DND-41 (cell line): ENCODE data around the gene DND1.
"Not testable (repeated sequence)": the region's sequence is repeated elsewhere in the genome, so short reads cannot be mapped to it uniquely, and the experiment has no call there.

Source experiments
- ATAC-seq: fragments of 200-7000 bp; cut with Tn5 transposase; 3 replicates; pipeline ENCODE4 v1.9.1; 2021; ENCODE audit warnings: low read depth; ENCODE audit not compliant: insufficient read depth
- DNase-seq: peaks from one replicate; pipeline ENCODE4 v3.0.0-alpha.2; 2020
- H2AFZ ChIP-seq: 2 replicates; pipeline ENCODE4 v1.6.0; 2012; ENCODE audit warnings: low read depth, low read length
- H3K27ac ChIP-seq: 2 replicates; pipeline ENCODE4 v1.5.1; 2012; ENCODE audit warnings: low read length, inconsistent platforms
- H3K27me3 ChIP-seq: fragments of 200-600 bp; sonication (generic); 2 replicates; pipeline ENCODE4 v1.6.0; 2012; ENCODE audit warnings: low read length, mild to moderate bottlenecking, inconsistent platforms; ENCODE audit not compliant: insufficient read depth, poor library complexity
- H3K36me3 ChIP-seq: 2 replicates; pipeline ENCODE4 v1.5.1; 2012; ENCODE audit warnings: low read length, inconsistent platforms; ENCODE audit not compliant: insufficient read depth
- H3K4me1 ChIP-seq: 2 replicates; pipeline ENCODE4 v1.5.1; 2012; ENCODE audit warnings: mild to moderate bottlenecking, low read length; ENCODE audit not compliant: insufficient read depth
- H3K4me2 ChIP-seq: 2 replicates; pipeline ENCODE4 v1.6.0; 2012; ENCODE audit warnings: mild to moderate bottlenecking, moderate library complexity, low read length, inconsistent platforms; ENCODE audit not compliant: insufficient read depth
- H3K4me3 ChIP-seq, 2 experiments: fragments of 200-600 bp in 1 of 2; shearing (Covaris generic) in 1 of 2; 2 replicates each; pipeline ENCODE4 v1.5.1; 2012 to 2016; ENCODE audit warnings: inconsistent platforms in 2 of 2, low read length in 2 of 2, mild to moderate bottlenecking in 2 of 2, low read depth in 1 of 2, moderate library complexity in 1 of 2
- H3K79me2 ChIP-seq: 2 replicates; pipeline ENCODE4 v1.6.0; 2012; ENCODE audit warnings: low read length, inconsistent platforms; ENCODE audit not compliant: insufficient read depth
- H3K9ac ChIP-seq: 2 replicates; pipeline ENCODE4 v1.6.0; 2012; ENCODE audit warnings: low read depth, mild to moderate bottlenecking, inconsistent platforms, low read length, moderate library complexity
- H3K9me3 ChIP-seq: 2 replicates; pipeline ENCODE4 v1.5.1; 2012; ENCODE audit warnings: low read length, moderate library complexity, mild to moderate bottlenecking, inconsistent platforms; ENCODE audit not compliant: insufficient read depth, severe bottlenecking
- H4K20me1 ChIP-seq: 2 replicates; pipeline ENCODE4 v1.6.0; 2012; ENCODE audit warnings: low read length; ENCODE audit not compliant: insufficient read depth
- CTCF ChIP-seq: IDR thresholded peaks from 2 replicates; pipeline ENCODE4 v1.5.1; 2012; ENCODE audit warnings: borderline replicate concordance, low read length, moderate library complexity, mild to moderate bottlenecking; ENCODE audit not compliant: poor library complexity, severe bottlenecking; ENCODE audit errors: extremely low read depth
- EZH2 ChIP-seq: IDR thresholded peaks from 3 replicates; pipeline ENCODE4 v1.6.1; 2012; ENCODE audit warnings: borderline replicate concordance, low read depth, mild to moderate bottlenecking, moderate library complexity, low read length, inconsistent platforms; ENCODE audit not compliant: severe bottlenecking

Gene DND1

DNA sequence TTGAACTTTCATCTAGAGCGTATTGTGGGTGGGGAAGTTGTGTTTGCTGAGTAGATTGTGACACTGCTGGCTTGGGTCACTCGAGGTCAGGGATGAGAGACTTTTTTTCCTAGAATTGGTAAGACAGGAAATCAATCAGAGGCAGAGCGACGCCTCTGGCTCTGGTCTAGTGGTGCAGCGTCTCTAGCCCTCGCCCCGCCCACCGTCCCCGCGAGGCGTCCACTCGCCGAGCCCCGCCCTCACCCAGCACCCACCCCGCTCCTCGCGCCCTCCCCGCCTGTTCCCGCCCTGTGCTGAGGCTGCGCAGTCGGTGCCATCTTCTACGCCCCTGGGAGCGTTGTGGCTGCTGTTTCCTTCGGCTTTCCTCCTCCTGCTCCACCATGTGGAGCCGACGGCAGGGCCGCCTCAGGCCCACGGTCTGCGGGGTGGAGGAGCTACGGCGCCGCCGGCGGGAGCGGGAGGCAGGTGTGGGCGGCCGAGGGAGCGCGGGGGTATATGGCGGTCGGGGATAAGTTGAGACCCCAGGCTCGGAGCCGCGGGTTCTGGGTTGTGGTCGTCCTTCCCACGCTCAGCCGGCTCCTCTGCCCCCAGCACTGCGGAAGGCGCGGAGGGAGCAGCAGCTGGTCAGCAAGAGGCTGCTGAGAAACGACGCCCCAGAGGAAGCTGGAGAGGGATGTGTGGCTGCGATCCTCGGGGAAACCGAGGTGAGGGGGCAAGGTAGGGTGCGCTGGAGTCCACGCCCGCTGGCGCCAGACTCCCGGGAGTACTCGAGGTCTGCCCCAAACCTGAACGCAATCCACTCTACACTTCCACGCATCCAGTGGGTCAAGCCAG lies 34.0 kb downstream of the DND1 start, which contains the start of gene TMCO6:
Gene TMCO6, plus strand, starts transcription at position 304 of the 834 bp plus-strand sequence. Its CDS starts 77 bp downstream, at position 381.
- Histone ChIP-seq H2AFZ (peak within 1 kb of the TSS; percentile 96), H3K4me2 (peak within 1 kb of the TSS; percentile 88), H3K9me3 (no peaks in the 10 kb centered on the region), H3K4me1 (peaks cover 42% of the 10 kb centered on the region), H3K79me2 (peaks cover 34% of the 10 kb centered on the region), H3K27me3 (no peaks in the 10 kb centered on the region), H4K20me1 (no peaks in the 10 kb centered on the region), H3K4me3 (peak within 1 kb of the TSS; percentile 55 to 86; a peak in 3 of 4 replicates), H3K27ac (peak within 1 kb of the TSS; percentile 91), H3K36me3 (peaks cover 32% of the 10 kb centered on the region), H3K9ac (peak within 1 kb of the TSS; percentile 85)
- DNase-seq = peak; percentile 97
- TF ChIP-seq CTCF = peak; percentile 71
- no peak for TF ChIP-seq EZH2
- peak; percentile 93 for ATAC-seq

GRCh38 chr5:140638898-140639147 lies 34.6 kb downstream of the DND1 start:
- peak overlapping the region; percentile 85 for H3K9ac ChIP-seq
- peak overlapping the region; percentile 91 for H3K27ac ChIP-seq
- H3K79me2 ChIP-seq = peaks cover 30% of the 10 kb centered on the region
- peak overlapping the region; percentile 88 for H3K4me2 ChIP-seq
- peaks cover 26% of the 10 kb centered on the region for H3K36me3 ChIP-seq
- peaks cover 40% of the 10 kb centered on the region for H3K4me1 ChIP-seq
- peak overlapping the region; percentile 96 for H2AFZ ChIP-seq
- peak overlapping the region; percentile 12 to 86; a peak in 3 of 4 replicates for H3K4me3 ChIP-seq
- ATAC-seq, H4K20me1 ChIP-seq, H3K27me3 ChIP-seq, DNase-seq, H3K9me3 ChIP-seq: not testable (repeated sequence)

- Histone ChIP-seq H3K4me3 (no peak overlapping the region), H4K20me1 (no peaks in the 10 kb centered on the region), H3K27me3 (no peaks in the 10 kb centered on the region), H3K9me3 (no peaks in the 10 kb centered on the region), H3K27ac (no peak overlapping the region), H3K4me1 (peaks cover 37% of the 10 kb centered on the region), H3K79me2 (peaks cover 28% of the 10 kb centered on the region), H3K36me3 (peaks cover 14% of the 10 kb centered on the region), H3K4me2 (no peak overlapping the region), H2AFZ (peak overlapping the region; percentile 33; the same call in 1 of the 2 replicates), H3K9ac (no peak overlapping the region)
- no peak for TF ChIP-seq CTCF
- no peak for TF ChIP-seq EZH2
- DNase-seq (no peak), ATAC-seq (no peak)
Measured at GRCh38 chr5:140637371-140638100, 35.8 kb downstream of the DND1 start.
